ENCODE measurements around the gene PNN.
"Not testable (repeated sequence)": the region's sequence is repeated elsewhere in the genome, so short reads cannot be mapped to it uniquely, and the experiment has no call there.

PNN gene

GRCh38 chr14:39181026-39181692, 6.1 kb downstream of the PNN start:
- no peak for DNase-seq (ENCODE audit: low read depth)

- DNase-seq (ENCODE audit: low read depth): no peak
Measured at GRCh38 chr14:39181693-39182047, 6.6 kb downstream of the PNN start.

- no peak for DNase-seq (ENCODE audit: low read depth)
Measured at GRCh38 chr14:39182770-39183684, 8.0 kb downstream of the PNN start.

- not testable (repeated sequence) for DNase-seq (ENCODE audit: low read depth)
Measured at GRCh38 chr14:39183685-39184003, 8.6 kb downstream of the PNN start.

DNA sequence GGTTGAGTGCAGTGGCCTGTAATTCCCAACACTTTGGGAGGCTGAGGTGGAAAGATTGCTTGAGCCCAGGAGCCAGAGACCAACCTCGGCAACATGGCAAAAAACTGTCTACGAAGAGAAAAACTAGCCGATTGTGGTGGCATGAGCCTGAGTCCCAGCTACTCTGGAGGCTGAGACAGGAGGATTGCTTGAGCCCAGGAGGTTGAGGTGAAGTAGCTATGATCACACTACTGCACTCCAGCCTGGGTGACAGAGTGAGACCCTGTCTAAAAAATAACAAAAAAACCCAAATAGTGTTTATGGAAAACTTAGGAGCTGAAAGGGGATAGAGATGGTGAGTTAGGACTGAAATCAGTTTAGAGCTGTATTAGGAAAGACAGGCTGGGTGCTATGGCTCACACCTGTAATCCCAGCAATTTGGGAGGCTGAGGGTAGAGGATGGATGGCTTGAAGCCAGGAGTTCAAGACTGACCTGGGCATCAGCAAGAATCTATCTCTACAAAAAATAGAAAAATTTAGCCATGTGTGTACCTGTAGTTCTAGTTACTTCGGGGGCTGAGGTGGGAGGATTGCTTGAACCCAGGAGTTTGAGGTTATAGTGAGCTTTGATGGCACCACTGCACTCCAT, 9.7 kb downstream of the PNN start:
- DNase-seq (ENCODE audit: low read depth): no peak

DNA sequence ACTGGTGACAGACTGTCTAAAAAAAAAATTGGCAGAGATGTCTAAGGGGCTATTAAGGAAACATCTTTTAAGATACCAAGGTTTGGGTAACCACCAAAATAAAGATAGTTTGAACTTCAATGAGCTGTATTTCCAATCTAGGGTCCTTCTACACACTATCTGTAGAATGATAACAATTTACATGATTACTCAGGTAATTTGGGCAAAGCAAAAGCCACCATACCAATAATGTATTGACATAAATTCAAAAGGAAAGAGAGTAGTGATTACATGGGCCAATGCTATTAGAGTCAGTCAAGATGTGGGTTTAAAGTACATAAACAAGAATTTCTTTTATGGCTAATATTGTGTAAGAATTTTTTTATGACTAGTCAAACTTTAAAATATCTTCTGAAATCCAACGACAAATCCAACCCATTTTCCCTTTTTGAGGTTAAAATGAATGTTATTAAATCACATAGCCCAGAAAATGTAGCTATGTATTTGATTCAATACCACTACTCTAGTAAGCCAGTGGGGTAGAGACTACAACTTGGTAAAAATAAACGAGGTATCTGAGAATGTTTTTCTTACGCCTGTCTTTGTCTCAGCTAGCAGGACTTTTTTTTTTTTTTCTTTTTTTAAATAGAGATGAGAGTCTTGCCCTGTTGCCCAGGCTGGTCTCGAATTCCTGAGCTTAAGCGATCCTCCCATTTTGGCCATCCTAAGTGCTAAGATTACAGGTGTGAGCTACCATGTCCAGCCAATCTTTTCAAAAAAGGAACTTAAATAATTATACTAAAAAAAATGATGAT, 10.4 kb downstream of the PNN start:
- no peak for DNase-seq (ENCODE audit: low read depth)

DNA sequence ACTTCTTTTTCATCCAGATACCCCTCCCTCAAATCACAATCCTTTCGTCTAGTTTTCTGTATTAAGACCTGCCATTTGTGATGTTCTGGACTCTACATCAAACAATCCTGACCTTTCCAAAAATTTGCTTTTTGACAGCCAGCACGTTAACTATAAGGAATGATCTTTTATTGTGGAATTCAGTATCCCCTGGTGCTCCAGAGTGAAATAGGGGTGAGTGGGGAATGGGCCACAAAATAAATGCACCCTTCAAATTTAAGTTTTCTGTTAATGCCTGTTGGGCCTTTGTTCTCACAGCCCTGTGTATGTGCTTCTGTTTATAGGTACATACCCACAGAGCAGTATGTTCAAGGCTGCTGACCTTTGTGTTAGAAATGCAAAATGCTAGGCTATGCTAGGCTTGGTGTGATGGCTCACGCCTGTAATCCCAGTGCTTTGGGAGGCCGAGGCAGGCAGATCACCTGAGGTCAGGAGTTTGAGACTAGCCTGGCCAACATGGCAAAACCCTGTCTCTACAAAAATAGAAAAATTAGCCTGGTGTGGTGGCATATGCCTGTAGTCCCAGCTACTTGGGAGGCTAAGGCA, 12.0 kb downstream of the PNN start:
- no peak for DNase-seq (ENCODE audit: low read depth)

DNA sequence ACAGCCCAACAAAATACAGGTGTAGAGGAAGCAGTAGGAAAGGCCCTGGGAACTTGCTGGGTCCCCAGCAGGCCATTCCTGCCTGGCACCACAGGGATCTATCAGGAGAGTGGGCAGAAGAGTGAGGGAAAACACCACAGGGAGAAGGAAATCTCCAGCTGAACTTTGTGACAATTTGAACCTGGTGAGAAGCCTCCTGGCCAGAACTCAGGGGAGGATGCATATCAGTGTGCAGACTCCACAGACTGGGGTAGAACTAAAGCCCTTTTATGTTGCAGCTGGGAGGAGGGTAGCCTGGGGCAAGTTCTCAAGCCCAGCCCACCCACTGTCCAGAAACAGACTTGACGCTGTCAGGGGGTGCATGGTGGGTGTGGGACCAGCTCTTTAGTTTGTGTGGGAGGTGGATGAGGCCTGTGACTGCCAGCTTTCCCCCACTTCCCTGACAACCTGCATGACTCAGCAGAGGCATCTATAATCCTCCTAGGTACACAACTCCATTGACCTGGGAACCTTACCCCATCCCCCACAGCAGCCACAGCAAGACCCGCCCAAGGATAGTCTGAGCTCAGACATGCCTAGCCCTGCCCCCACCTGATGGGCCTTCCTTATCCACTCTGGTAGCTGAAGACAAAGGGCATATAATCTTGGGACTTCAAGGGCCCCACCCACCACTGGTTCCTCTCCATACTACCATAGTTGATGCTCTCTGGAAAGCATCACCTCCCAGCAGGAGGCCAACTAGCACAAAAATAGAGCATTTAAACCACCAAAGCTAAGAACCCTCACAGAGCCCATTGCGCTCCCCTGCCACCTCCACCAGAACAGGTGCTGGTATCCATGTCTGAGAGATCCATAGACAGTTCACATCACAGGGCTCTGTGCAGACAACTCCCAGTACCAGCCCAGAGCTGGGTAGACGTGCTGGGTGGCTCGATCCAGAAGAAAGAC, 28.9 kb downstream of the PNN start:
- DNase-seq (ENCODE audit: low read depth): no peak

DNA sequence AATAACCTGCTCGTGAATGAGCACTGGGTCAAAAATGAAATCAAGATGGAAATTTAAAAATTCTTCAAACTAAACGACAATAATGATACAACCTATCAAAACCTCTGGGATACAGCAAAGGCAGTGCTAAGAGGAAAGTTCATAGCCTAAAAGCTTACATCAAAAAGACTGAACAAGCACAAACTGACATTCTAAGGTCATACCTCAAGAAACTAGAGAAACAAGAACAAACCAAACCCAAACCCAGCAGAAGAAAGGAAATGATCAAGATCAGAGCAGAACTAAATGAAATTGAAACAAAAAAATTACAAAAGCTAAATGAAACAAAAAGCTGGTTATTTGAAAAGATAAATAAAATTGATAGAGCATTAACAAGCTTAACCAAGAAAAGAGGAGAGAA, 32.4 kb downstream of the PNN start:
- not testable (repeated sequence) for DNase-seq (ENCODE audit: low read depth)

DNA sequence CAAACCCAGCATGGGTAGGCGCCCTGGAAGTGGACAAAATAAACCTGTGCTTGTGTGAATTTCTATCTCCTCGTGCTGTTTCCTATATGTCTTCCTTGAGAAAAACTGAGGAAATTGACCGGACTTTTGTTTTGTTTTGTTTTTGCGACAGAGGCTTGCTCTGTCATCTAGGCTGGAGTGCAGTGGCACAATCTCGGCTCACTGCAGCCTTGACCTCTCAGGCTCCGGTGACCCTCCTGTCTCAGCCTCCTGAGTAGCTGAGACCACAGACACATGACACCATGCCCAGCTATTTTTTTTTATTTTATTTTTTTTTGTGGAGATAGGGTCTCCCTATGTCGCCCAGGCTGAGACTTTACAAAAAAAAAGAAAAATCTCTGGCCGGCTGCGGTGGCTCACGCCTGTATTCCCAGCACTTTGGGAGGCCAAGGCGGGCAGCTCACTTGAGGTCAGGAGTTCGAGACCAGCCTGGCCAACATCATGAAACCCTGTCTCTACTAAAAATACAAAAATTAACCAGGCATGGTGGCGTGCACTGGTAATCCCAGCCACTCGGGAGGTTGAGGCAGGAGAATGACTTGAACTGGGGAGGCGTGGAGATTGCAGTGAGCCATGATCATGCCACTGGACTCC, 36.2 kb downstream of the PNN start:
- DNase-seq (ENCODE audit: low read depth): no peak

DNA sequence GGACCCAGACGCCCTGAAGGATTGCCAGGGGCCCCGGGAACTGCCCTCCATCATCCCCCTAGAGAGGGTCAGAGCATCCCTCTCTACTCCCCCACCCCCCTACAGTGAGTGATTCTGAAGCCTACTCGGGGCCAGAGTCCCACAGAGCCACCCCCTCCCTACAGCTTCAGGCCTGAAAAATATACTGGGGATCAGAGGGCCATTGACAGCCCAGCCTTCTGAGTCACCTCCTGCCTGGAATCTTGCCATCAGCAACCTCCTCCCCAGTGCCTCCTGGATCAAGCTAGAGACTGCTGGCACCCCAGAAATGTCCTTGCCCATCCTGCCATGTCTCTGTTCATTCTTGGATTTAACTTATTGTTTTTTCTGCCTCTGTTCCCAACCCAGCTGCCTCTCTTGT, 37.0 kb downstream of the PNN start:
- no peak for DNase-seq (ENCODE audit: low read depth)

DNA sequence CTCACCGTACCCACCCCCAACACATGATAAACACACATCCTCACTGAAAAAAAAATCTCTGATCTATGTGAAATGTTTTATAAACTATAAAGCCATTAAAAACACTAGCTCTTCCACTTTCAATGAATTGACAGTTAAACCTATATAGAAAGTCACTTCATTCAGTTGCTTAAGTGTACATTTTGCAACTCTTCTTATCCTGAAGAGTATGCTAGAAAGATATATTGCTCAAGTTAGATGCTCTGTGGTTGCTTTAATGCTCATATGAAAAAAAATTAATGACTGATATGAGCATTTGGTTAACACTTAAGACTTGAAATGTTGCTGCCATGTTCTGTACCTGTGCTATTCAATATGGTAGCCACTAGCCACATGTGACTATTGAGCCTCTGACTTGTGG, 37.6 kb downstream of the PNN start:
- no peak for DNase-seq (ENCODE audit: low read depth)

DNA sequence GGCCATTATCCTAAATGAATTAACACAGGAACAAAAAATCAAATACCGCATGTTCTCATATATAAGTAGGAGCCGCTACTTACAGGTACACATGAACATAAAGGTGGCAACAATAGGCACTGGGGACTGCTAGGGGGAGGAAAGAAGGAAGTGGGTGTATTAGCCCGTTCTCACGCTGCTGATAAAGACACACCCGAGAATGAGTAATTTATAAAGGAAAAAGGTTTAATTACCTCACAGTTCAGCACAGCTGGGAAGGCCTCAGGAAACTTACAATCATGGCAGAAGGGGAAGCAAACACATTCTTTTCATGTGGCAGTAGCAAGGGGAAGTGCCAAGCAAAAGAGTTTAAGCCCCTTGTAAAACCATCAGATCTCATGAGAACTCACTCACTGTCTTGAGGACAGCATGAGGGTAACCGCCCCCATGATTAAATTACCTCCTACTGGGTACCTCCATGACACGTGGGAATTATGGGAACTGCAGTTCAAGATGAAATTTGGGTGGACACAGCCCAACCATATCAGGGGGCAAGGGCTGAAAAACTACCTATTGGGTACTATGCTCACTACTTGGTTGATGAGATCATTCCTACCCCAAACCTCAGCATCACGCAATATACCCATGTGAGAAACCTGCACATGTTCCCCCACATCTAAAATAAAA, 42.3 kb downstream of the PNN start:
- DNase-seq (ENCODE audit: low read depth): no peak

DNA sequence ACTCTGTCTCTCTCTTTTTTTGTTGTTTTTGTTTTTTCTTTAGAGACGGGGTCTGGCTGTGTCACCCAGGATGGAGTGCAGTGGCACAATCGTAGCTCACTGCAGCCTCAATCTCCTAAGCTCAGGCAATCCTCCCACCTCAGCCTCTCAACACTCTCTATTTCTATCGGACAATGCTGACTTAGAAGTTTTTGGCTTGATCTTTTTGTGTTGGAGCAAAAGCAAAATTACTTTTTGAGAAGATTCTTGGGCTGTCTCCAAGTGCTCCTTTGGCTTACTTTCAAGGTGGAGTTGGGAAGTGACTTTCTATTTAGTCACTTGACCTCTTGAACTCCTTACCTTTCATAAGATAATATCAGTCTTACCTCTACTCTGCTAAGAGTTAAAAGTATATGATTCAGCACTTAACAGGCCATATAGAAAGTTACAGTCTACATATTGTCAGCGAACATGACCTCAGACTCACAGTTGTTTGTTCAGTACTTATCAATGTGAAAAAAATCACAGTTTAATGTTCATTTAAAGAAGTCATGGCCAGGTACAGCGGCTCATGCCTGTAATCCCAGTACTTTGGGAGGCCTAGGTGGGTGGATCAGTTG, 43.2 kb downstream of the PNN start:
- no peak for DNase-seq (ENCODE audit: low read depth)

DNA sequence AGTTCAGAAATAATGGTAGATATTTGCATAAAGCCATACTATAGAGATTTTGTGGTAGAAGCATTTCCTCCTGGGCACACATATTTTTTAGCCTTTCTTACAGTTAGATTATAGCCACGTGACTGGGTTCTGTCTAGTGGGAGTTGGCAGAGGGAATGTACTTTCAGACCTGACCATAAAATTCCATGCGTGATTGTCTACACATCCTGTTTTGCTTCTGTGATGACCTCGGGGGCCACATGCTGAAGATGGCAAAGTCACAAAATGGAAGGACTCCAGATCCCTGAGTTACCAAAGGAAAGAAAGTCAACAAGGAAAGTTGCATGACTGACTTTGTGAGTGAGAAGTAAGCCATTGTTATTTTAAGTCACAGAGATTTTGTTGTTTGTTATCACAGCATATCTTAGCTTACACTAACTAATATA, 44.0 kb downstream of the PNN start:
- DNase-seq (ENCODE audit: low read depth): no peak

DNA sequence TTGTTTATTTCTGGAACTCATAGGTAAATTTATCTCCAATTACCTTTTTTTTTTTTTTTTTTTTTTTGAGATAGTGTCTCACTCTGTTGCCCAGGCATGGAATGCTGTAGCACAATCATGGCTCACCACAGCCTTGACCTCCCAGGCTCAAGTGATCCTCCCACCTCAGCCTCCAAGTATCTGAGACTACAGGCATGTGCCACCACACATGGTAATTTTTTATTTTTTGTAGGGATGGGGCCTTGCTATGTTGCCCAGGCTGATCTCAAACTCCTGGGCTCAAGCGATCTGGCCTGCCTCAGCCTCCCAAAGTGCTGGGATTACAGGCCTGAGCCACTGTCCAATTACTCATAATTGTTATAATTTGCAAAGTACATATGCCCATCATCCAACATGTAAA, 45.4 kb downstream of the PNN start:
- DNase-seq (ENCODE audit: low read depth): not testable (repeated sequence)

DNA sequence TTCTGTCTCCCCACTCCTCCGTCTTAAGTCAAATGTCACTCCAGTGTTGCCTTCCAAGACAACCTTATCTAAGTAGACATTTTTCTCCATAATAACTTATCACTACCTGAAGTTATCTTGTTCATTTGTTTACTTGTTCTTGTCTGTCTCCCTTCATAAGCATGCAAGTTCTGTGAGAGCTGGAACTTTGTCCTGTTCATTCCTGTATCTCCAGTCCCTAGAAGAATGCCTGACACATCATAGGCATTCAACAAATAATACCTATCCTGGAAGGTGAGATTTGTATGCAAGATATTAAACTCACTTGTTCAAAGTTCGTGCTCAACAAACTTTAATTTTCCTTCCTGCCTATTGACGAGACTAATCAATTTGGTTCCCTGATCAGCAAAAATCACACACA, 53.0 kb downstream of the PNN start:
- DNase-seq (ENCODE audit: low read depth): no peak

GRCh38 chr14:39228509-39229221, 53.6 kb downstream of the PNN start:
- DNase-seq (ENCODE audit: low read depth): no peak

DNA sequence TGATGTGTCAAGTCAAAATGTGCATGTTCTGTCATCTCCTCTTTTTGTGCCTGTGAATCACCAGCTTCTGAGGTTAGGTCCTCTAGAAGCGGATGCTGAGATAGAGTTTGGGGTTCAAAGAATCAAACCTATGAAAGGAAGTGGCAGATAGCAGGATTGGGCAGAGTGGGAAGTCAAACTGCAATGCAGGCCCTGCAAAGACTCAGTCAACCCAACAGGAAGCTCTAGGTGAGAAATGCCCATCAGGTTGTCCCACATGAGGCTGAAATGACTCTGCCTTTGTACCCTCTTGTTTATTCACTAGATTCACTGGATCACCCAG, 54.1 kb downstream of the PNN start:
- DNase-seq (ENCODE audit: low read depth): no peak
